ENCODE measurements around the gene RTN4.
"Not testable (repeated sequence)": the region's sequence is repeated elsewhere in the genome, so short reads cannot be mapped to it uniquely, and the experiment has no call there.

Gene RTN4

DNA sequence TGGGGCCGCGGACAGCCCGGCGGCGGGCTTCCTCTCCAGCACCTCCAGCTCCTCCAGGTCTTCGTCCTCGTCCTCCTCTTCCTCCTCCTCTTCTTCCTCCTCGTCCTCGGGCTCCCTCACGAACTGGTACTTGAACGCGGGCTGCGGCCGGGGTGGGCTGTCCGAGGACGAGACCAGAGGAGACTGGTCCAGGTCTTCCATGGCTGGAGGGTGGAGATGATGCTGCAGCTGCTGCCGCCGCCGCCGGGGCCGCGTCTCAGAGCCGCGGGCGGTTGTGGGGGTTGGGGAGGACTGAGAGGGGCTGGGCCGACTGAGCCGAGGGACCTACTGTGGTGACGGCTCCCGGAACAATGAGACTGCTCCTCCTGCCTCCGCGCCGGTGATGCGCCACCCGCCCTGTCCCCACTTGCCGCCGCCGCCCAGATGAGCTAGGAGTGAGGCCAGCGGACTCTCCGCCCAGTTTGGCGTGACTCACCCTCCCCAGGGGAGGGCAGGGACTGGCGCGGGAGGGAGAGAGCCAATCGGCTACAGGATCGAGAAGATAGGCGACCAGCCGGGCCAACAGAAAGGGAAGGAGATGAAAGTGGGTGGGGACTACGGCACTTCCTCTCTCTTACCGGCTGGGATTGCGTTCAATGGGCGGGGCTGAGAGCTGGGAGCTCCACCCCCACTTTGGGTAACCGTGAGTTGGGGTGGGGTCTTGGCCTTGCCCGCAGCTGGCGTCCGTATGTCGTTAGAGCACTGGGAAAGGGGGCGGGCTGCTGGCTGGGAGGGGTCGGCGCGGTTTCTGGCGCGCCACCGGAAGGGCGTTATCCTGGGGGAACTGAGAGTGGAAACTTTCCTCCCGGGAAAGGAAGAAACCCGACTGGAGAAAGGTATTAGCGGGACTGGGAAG, at the start of gene RTN4:
RTN4 (minus strand) TSS at position 352 of the 895 bp plus-strand sequence; CDS start at position 201, 151 bp downstream.
- peak; percentile 98 for DNase-seq (ENCODE audit: low read depth)

GRCh38 chr2:55099493-55099877, 49.2 kb upstream of the RTN4 start:
- no peak for DNase-seq (ENCODE audit: low read depth)

DNA sequence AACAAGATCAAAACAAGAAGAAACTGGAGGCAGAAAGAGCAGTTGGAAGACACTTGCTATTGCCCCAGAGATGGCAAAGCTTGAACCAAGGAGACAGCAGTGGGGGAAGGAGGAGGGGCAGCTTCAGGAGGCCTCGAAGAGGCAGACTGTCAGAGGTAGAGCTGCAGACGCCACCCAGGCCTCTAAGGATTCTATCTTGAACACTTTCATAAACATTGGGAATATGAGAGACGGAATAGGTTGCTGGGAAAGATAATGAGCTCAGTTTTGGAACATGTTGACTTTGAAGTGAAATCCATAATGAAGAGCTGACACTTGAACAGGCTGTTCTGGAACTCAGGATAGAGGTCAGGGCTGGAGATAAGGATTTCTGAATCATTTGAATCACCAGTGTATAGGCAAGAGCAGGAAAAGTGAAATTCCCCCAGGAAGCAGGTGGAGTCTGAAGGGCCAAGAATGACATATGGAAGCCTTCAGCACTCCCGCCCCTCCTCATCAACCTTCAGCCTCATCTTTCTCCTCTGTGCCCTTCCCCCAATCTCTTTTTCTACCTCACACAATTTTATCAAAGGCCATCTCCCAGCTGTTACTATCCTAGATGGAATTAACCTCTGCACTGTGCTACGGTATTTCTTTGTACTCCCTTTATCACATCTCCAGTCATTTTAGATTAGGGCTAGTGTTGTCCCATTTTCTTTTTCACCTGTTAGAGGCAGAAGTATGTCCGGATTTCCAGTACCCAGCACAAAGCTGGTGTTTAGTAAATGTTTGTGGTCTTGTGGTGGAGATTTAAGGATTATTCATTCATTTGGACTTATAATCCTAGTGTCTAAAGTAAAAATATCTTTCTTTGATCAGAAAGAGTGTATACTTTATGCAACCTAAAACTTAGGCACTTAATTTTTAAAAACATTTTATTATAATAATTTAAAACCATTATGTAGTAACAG, 47.5 kb upstream of the RTN4 start:
- no peak for DNase-seq (ENCODE audit: low read depth)

DNA sequence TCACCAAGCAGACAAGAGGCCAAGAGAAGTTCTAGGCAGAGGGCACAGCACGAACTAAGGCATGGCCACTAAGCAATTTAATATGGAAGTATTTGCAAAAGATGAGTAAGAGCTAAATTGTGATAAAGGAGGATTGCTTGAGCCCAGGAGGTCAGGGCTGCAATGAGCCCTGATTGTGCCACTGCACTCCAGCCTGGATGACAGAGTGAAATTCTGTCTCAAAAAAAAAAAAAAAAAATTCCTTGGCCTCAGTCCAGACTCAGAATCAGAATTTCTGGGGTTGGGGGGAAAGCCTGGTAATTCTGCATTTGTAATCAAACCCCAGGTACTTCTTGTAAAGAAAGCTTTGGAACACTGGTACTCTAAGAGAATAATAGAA, 46.8 kb upstream of the RTN4 start:
- DNase-seq (ENCODE audit: low read depth) = no peak

- no peak for DNase-seq (ENCODE audit: low read depth)
These were observed 46.3 kb upstream of the RTN4 start for GRCh38 chr2:55096586-55096985.

GRCh38 chr2:55093381-55093780, 43.1 kb upstream of the RTN4 start:
- no peak for DNase-seq (ENCODE audit: low read depth)

DNA sequence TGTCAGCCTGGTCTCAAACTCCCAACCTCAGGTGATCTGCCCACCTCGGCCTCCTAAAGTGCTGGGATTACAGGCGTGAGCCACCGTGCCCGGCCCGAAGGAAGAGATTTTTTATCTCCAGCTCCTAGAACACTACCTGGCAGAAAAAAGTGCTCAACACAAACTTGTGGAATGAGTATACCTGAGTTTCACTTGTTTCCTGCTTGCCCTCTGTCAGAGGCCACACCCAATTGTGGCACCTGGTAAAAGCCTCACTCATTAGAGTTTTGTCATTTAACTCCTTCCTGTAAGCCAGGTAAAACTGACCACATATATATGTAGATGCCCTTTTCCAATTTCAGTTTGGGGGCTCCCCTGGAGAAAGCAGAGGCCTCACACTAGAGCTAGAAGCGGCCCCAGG, 42.2 kb upstream of the RTN4 start:
- DNase-seq (ENCODE audit: low read depth) = no peak

DNA sequence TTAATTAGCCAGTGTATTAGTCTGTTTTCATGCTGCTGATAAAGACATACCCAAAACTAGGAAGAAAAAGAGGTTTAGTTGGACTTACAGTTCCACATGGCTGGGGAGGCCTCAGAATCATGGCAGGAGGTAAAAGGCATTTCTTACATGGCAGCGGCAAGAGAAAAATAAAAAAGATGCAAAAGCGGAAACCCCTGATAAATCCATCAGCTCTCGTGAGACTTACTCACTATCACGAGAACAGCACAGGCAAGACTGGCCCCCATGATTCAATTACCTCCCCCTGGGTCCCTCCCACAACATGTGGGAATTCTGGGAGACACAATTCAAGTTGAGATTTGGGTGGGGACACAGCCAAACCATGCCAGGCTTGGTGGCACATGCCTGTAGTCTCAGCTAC, 41.4 kb upstream of the RTN4 start:
- DNase-seq (ENCODE audit: low read depth) = not testable (repeated sequence)

DNA sequence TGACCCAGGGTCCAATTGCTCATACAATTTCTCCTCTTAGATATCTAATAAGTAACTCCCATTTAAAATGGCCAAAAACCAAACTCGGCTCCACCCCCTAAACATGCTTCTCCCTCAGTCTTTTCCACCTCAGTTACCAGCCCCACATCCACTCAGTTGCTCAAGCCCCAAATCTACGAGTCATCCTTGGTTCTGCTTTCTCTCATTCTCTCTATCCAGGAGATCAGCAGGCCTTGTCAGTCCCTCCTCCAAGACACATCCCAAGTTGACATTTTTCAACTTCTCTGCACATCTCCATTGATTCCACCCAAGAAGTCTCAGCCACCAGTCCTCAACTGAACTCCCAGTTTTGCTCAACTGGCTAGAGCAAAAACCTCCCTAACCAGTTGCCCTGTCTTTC, 40.5 kb upstream of the RTN4 start:
- DNase-seq (ENCODE audit: low read depth) = no peak

GRCh38 chr2:55089726-55090125, 39.5 kb upstream of the RTN4 start:
- DNase-seq (ENCODE audit: low read depth) = no peak

GRCh38 chr2:55088400-55088799, 38.1 kb upstream of the RTN4 start:
- no peak for DNase-seq (ENCODE audit: low read depth)

DNA sequence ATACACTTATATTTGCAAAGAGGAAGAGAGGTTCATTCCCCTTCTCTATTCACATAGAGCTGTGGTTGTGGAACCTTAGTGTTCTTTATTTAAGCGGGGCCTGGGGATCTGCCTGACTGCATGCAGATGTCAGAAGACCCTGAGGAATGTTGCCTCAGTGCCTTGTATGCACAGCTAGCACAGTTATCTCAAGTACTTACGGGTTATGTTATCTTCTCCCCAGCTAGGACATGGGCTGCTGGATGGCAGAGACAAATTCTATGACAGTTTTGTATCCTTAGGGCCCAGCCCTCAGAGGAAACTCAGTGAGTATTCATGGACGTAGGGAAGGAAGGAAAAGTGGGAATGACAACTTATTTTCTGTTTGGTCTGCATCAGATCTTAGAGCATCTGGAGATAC, 37.7 kb upstream of the RTN4 start:
- no peak for DNase-seq (ENCODE audit: low read depth)

DNA sequence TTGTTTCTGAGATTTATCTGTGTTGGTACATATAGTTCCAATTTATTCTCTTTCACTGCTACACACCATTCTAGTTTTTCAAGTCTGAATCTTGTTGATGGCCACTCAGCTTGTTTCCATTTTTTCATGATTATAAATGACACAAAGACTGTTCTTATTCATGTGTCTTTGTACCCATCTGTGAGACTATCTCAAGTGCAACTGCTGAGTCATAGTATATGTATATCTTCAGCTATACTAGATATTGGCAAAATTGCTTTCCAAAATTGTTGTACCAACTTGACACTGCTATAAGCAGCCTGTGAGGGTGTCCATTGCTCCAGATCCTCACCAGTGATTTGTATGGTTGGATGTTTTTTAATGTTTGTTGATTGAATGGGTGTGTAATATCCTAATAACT, 37.2 kb upstream of the RTN4 start:
- no peak for DNase-seq (ENCODE audit: low read depth)

GRCh38 chr2:55085113-55086040, 35.1 kb upstream of the RTN4 start:
- no peak for DNase-seq (ENCODE audit: low read depth)

- DNase-seq (ENCODE audit: low read depth) = no peak
These were observed 34.4 kb upstream of the RTN4 start for GRCh38 chr2:55084641-55085040.

DNA sequence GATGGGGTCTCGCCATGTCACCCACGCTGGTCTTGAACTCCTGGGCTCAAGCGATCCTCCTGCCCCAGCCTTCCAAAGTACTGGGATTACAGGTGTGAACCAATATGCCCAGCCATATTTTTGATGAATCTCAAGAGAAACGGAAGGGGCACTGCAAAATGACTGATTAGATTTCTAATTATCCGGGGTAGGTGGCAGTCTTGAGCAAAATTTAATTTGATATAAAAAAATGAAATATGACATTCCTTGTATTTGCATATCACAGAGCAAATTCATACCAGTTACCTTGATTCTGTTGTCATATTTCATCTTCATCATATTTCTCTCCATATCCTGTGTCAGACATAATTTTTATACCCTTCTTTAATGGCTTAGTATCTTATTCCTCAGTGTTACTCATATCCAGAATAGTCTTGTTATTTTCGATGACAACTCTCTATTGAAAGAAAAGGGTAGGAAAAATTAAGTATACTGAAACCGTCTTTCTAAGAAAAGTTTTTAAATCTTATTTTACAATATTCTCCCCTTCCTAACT, 30.0 kb upstream of the RTN4 start:
- no peak for DNase-seq (ENCODE audit: low read depth)

GRCh38 chr2:55078956-55079355, 28.7 kb upstream of the RTN4 start:
- no peak for DNase-seq (ENCODE audit: low read depth)

DNA sequence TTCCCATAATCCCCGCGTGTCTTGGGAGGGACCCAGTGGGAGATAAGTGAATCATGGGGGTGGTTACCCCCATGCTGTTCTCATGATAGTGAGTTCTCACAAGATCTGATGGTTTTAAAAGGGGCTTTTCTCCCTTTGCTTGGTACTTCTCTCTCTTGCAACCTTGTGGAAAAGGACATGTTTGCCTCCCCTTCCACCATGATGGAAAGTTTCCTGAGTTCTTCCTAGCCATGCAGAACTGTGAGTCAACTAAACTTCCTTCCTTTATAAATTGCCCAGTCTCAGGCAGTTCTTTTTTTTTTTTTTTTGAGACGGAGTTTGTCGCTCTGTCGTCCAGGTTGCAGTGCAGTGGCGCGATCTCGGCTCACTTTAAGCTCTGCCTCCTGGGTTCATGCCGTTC, 26.5 kb upstream of the RTN4 start:
- no peak for DNase-seq (ENCODE audit: low read depth)

- not testable (repeated sequence) for DNase-seq (ENCODE audit: low read depth)
These were observed 25.8 kb upstream of the RTN4 start for GRCh38 chr2:55076019-55076418.

DNA sequence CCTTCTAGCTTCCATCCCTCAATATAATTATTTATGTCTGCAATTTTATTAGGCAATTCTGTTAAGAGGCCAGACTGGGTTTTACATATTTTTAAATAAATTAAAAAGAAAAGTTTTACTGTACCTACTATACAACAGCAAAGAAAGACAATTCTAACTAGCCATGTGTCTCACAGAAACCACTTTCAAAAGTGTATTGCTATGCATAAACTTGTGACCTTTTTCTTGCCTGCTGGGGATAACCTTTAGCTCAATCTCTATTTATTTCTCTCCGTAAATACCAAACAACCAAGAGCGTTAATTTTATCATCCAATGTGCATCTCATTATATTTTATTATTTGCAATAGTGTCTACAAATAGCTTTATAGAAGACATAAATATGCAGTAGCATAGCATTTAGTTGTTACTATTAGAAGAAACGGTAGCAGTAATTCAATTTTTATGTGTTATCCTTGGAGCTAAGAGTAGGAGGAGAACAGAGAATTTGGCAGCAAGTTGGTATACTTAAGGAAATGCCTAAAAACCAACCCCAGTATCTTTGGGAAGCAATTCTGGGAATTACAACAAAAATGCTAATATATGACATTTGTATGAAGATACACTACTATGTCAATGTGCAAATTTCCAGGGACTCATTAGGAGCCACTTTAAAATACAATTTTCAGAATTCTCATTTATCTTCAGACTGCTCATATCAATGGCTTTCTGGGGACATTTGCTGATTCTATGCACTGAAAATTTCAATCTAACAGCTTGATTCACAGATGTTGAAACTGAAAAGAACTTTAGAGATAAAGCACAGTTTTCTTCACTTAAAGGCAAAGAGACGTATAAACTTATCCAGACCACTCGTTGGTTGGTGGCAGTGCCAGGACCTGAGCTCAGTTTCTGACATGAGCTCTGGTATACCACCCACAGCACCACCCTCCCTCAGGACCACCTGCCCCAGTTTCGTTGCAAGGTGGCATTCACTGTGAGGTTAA, 23.0 kb upstream of the RTN4 start:
- no peak for DNase-seq (ENCODE audit: low read depth)
